B cell (primary cell): Measurements from ENCODE around the gene FSTL5.

Experiments used
- EZH2 ChIP-seq: IDR thresholded peaks from 2 replicates; pipeline ENCODE4 v1.6.1; 2012; ENCODE audit warnings: borderline replicate concordance, low read depth, mild to moderate bottlenecking, moderate library complexity, low read length; ENCODE audit not compliant: insufficient read depth, poor library complexity, severe bottlenecking
- TF ChIP-seq, protein P1 (sequence below): fragments of 200-600 bp; IDR thresholded peaks from one replicate; pipeline ENCODE4 v1.8.0; 2022; ENCODE audit warnings: antibody characterized with exemption, mild to moderate bottlenecking

DNA sequence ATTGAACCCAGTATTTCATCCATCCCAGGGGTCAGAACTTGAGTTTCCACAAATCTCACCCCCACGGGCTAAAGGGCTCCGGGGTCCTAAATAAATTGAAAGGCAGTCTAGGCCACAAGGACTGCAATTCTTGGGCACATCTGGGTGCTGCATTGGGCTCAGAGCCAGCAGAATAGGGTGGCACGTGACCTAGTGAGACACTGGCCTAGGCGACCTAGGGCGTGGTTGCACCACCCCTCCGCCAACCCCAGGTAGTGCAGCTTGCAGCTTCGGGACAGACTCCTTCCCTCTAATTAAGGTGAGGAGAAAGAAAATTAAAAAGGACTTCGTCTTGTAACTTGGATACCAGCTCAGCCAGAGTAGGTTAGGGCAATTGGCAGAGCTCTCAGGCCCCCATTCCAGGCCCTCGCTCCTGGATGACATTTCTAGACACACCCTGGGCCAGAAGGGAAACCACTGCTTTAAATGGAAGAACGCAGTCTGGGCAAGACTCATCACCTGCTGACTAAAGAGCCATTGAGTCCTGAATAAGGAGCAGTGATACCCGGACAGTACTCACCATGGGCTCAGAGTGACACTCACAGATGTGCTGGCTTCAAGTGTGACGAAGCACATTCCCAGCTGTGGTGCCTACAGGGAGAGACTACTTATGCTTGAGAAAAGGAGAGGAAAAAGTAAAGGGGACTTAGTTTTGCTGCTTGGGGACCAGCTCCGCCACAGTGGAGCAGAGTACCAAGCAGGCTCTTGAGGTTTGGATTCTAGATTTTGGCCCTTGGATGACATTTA, 735.4 kb downstream of the FSTL5 start:
- TF ChIP-seq, protein P1, sequence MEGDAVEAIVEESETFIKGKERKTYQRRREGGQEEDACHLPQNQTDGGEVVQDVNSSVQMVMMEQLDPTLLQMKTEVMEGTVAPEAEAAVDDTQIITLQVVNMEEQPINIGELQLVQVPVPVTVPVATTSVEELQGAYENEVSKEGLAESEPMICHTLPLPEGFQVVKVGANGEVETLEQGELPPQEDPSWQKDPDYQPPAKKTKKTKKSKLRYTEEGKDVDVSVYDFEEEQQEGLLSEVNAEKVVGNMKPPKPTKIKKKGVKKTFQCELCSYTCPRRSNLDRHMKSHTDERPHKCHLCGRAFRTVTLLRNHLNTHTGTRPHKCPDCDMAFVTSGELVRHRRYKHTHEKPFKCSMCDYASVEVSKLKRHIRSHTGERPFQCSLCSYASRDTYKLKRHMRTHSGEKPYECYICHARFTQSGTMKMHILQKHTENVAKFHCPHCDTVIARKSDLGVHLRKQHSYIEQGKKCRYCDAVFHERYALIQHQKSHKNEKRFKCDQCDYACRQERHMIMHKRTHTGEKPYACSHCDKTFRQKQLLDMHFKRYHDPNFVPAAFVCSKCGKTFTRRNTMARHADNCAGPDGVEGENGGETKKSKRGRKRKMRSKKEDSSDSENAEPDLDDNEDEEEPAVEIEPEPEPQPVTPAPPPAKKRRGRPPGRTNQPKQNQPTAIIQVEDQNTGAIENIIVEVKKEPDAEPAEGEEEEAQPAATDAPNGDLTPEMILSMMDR = no peak
- TF ChIP-seq EZH2 = no peak
